Breast epithelium (tissue), 3 donors: ENCODE measurements around the gene SERINC2.

Source experiments
- POLR2AphosphoS5 ChIP-seq, 3 donors: sonication (generic); formaldehyde crosslinking; IDR thresholded peaks; one replicate each; pipeline ENCODE4 v1.6.1; 2017; ENCODE audit warnings: antibody characterized with exemption in 3 of 3
- TF ChIP-seq, protein P1 (sequence below), 3 donors: fragments of 450-650 bp; IDR thresholded peaks; one replicate each; pipeline ENCODE4 v1.5.1; 2016 to 2017; ENCODE audit warnings: antibody characterized with exemption in 3 of 3, mild to moderate bottlenecking in 3 of 3, moderate library complexity in 3 of 3

DNA sequence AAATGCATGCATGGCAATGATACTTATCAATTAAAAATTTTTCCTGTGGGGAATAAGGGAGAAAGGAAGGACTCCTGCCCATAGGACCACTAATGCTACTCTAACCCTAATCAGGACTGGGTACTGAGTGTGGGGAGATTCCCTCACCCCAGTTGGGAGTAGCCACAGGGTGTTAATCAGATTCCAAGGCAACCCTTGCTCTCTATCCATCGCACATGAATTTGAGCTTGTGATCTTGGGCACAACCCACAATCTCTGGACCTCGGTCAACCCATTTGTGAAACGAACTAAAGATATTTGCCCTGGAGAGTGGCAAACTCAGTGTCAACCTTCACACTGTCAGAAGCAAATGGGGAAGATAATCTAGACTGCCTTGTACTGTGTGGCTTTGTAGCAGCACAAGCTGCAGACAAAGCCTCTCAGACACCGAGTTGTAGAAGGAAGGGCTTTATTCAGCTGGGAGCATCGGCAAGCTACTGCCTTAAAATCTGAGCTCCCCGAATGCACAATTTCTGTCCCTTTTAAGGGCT lies 69.5 kb downstream of the SERINC2 start:
- TF ChIP-seq, protein P1, sequence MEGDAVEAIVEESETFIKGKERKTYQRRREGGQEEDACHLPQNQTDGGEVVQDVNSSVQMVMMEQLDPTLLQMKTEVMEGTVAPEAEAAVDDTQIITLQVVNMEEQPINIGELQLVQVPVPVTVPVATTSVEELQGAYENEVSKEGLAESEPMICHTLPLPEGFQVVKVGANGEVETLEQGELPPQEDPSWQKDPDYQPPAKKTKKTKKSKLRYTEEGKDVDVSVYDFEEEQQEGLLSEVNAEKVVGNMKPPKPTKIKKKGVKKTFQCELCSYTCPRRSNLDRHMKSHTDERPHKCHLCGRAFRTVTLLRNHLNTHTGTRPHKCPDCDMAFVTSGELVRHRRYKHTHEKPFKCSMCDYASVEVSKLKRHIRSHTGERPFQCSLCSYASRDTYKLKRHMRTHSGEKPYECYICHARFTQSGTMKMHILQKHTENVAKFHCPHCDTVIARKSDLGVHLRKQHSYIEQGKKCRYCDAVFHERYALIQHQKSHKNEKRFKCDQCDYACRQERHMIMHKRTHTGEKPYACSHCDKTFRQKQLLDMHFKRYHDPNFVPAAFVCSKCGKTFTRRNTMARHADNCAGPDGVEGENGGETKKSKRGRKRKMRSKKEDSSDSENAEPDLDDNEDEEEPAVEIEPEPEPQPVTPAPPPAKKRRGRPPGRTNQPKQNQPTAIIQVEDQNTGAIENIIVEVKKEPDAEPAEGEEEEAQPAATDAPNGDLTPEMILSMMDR (IDR thresholded peaks at IDR 0.05): no peak
- TF ChIP-seq POLR2AphosphoS5 (IDR thresholded peaks at IDR 0.05): no peak
